K562 (cell line): ENCODE data around the gene MICAL2. TPM values are rescaled to one million over a fixed set of nuclear protein-coding genes. Genes with fewer than 3 reads are reported as not detected.
A peak's percentile ranks its signal among the peaks of the same experiment; 100 is the strongest.

Experiments used
- ATAC-seq: fragments of 200-7000 bp; cut with Tn5 transposase; 3 replicates; pipeline ENCODE4 v1.9.1; 2020; ENCODE audit warnings: moderate library complexity
- BruUV-seq: library from RNA; stranded (reverse); fragments of 400-500 nt; replicated peaks from 2 replicates; lab custom pipeline; 2021; lab: Mats Ljungman, UMichigan
- CTCF ChIA-PET: fragments of 300-600 bp; formaldehyde crosslinking; extraction: SDS; loops from one replicate; lab custom pipeline; 2021; ENCODE audit warnings: low intra/inter-chr PET ratio; lab: Yijun Ruan, JAX
- POLR2A ChIA-PET: fragments of 300-600, 350-650 bp; sonication (Branson Sonifier 250); formaldehyde crosslinking; extraction: SDS; loops from one replicate; lab custom pipeline; 2021; ENCODE audit warnings: antibody characterized with exemption, inconsistent platforms; lab: Yijun Ruan, JAX
- DNase-seq, 4 experiments: peaks; one replicate each; pipeline versions ENCODE4 v3.0.0 to v3.0.0-alpha.2; 2011 to 2018; ENCODE audit warnings: low spot score in 3 of 4, mixed read lengths in 3 of 4; ENCODE audit errors: extremely low read depth in 1 of 4
- FAIRE-seq: peaks from 2 replicates; lab custom pipeline; 2011; peaks lifted over from hg19 to GRCh38; lab: Jason Lieb, UNC
- H2AFZ ChIP-seq: 2 replicates; pipeline ENCODE4 v1.6.0; 2011; ENCODE audit warnings: low read depth, low read length, control low read depth, inconsistent platforms
- H3K27ac ChIP-seq: fragments of 200-600 bp; 3 replicates; pipeline ENCODE4 v1.8.0; 2011; ENCODE audit warnings: low read depth, mild to moderate bottlenecking, control low read depth, inconsistent platforms, low read length, moderate library complexity, mixed read lengths; ENCODE audit errors: extremely low read depth
- H3K27me3 ChIP-seq, 2 experiments: fragments of 300-600 bp in 1 of 2; 2 replicates in 1 of 2; 3 replicates in 1 of 2; pipeline versions ENCODE4 v1.6.0 to v1.8.0; 2011; ENCODE audit warnings: inconsistent platforms in 2 of 2, low read length in 2 of 2, mild to moderate bottlenecking in 1 of 2, mixed read lengths in 1 of 2, moderate library complexity in 1 of 2; ENCODE audit not compliant: control insufficient read depth in 2 of 2, insufficient read depth in 2 of 2
- H3K36me3 ChIP-seq: fragments of 300-600 bp; 3 replicates; pipeline ENCODE4 v1.8.0; 2011; ENCODE audit warnings: mild to moderate bottlenecking, low read length, inconsistent platforms; ENCODE audit not compliant: control insufficient read depth, insufficient read depth
- H3K4me1 ChIP-seq, 2 experiments: fragments of 200-600 bp in 1 of 2; replicated peaks in 1 of 2; 2 replicates in 1 of 2; 3 replicates in 1 of 2; pipeline versions ENCODE4 v1.5.1 to v1.8.0; 2011; ENCODE audit warnings: inconsistent platforms in 2 of 2, low read length in 2 of 2, mild to moderate bottlenecking in 1 of 2, mixed read lengths in 1 of 2, moderate library complexity in 1 of 2; ENCODE audit not compliant: control insufficient read depth in 2 of 2, insufficient read depth in 2 of 2
- H3K4me2 ChIP-seq: 2 replicates; pipeline ENCODE4 v1.6.1; 2011; ENCODE audit warnings: low read length, control low read depth, inconsistent platforms, mixed read lengths; ENCODE audit not compliant: insufficient read depth
- H3K4me3 ChIP-seq: fragments of 200-600 bp; sonication (generic), shearing (Covaris generic); 2 replicates; pipeline ENCODE4 v1.5.1; 2016; ENCODE audit warnings: control low read depth, inconsistent platforms
- H3K79me2 ChIP-seq: fragments of 200-600 bp; 3 replicates; pipeline ENCODE4 v1.8.0; 2011; ENCODE audit warnings: low read length, inconsistent platforms; ENCODE audit not compliant: control insufficient read depth, insufficient read depth
- H3K9ac ChIP-seq, 2 experiments: 2 replicates each; pipeline versions ENCODE4 v1.6.0 to v1.6.1; 2011; ENCODE audit warnings: low read depth in 2 of 2, low read length in 2 of 2, control low read depth in 1 of 2, inconsistent platforms in 1 of 2, mild to moderate bottlenecking in 1 of 2, mixed read lengths in 1 of 2; ENCODE audit not compliant: insufficient read depth in 1 of 2
- H3K9me1 ChIP-seq: one replicate; pipeline ENCODE4 v1.6.0; 2011; ENCODE audit warnings: inconsistent platforms, mild to moderate bottlenecking, low read length, moderate library complexity; ENCODE audit not compliant: control insufficient read depth, insufficient read depth
- H3K9me3 ChIP-seq: replicated peaks from 2 replicates; pipeline ENCODE4 v1.5.1; 2011; ENCODE audit warnings: low read depth, low read length, inconsistent platforms; ENCODE audit not compliant: control insufficient read depth, insufficient read depth
- H4K20me1 ChIP-seq: replicated peaks from 2 replicates; pipeline ENCODE4 v1.6.1; 2011; ENCODE audit warnings: low read length, inconsistent platforms, mixed read lengths; ENCODE audit not compliant: control insufficient read depth, insufficient read depth
- MEIS2 ChIP-seq: fragments of 450-650 bp; IDR thresholded peaks from 2 replicates; pipeline ENCODE4 v1.6.1; 2014; ENCODE audit warnings: mild to moderate bottlenecking; ENCODE audit not compliant: partially characterized antibody
- SP1 ChIP-seq: sonication (generic); formaldehyde crosslinking; IDR thresholded peaks from 2 replicates; pipeline ENCODE4 v1.8.1; 2022; ENCODE audit warnings: mild to moderate bottlenecking, missing genetic modification reagents
- WGBS: fragments of 100-300 bp; shearing (Covaris generic); methylation state at CpG from one replicate; pipeline ENCODE4 v1.1.6; 2016; ENCODE audit warnings: low coverage, mixed read lengths; ENCODE audit not compliant: insufficient coverage; ENCODE audit errors: missing lambda C conversion rate; 5-methylcytosine and 5-hydroxymethylcytosine counted together
- in situ Hi-C: fragments of 300-500 bp; cut with MboI; formaldehyde crosslinking; loops from 4 replicates; pipeline ENCODE4 v1.15.0; 2018; ENCODE audit warnings: inconsistent platforms, mixed read lengths
- intact Hi-C: fragments of 100-400 bp; cut with micrococcal nuclease; formaldehyde crosslinking; loops from 2 replicates; pipeline ENCODE4 v1.14.2; 2022
- polyA plus RNA-seq, 8 experiments: library from polyadenylated mRNA; depleted of rRNA in 4 of 8; stranded (reverse) in 5 of 8; unstranded in 3 of 8; fragments of >200 nt; fragmentation: Nextera tagmentation in 2 of 8; fragmentation: Illumina TruSeq in 1 of 8; extraction: Ambion mirVana in 2 of 8; extraction: Trizol in 1 of 8; gene quantifications; 2 replicates each; pipeline versions ENCODE4 v1.2.1 to v1.2.3, GENCODE V29; 2011 to 2014; ENCODE audit warnings: inconsistent platforms in 1 of 8, missing spikeins in 1 of 8
- total RNA-seq, 7 experiments: library from RNA; depleted of rRNA in 6 of 7; stranded (reverse); fragments of >200 nt in 6 of 7; fragmentation: Illumina TruSeq in 2 of 7; extraction: Trizol in 2 of 7; gene quantifications; 2 replicates each; pipeline versions ENCODE4 v1.2.1 to v1.2.3, GENCODE V29; 2011 to 2021; ENCODE audit warnings: low replicate concordance in 1 of 7
- TF ChIP-seq, protein P1 (sequence below), 2 experiments: IDR thresholded peaks in 1 of 2; conservative IDR thresholded peaks in 1 of 2; 2 replicates each; pipeline ENCODE4 v1.6.1; 2016; ENCODE audit warnings: low read depth in 2 of 2, mild to moderate bottlenecking in 1 of 2, missing compliant biosample characterization in 1 of 2, missing genetic modification characterization in 1 of 2, moderate library complexity in 1 of 2

MICAL2 gene
- total and polyA plus RNA-seq, 9 of the 15 experiments (the other 6 are each of a cell fraction or from before 2014, with no cell fraction given), result 4.7 to 64.2 (median 33.6) TPM

DNA sequence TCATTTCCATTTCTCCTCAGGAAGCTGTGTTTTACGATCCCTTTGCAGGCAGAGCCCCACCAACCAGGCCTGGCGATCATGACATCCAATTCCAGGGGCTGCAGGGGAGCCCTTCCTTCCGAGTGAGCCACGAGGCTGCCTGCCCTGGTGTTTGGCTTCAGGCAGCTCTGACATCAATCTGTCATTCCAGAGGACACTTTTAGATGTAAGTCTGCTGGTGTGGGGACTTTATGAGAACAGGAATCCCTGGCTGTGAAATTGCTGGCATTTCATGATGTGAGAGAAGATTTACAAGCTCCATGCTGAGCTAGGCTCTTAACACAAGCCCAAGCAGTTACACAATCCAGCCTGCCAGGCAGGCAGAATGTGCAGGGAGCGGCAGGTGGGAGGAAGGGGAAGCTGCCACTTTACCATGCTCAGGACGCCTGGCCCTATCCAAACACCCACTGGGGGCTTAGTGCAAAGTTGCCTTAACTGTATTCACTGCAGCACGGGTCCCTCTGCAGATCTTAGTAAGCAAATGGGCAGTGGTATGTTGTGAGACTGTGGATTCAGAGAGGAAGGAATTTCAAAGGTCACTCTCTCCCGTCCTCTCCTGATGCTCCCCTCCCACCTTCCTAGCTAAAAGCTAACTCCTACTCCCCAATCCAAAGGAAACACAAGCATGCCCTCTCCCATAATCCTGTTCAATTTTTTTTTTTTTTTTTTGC is 43.4 kb upstream of the MICAL2 start:
- intact Hi-C loops, result no loop called here
- POLR2A ChIA-PET, result interaction anchor here (0.7 to 1.4 kb wide), 8 partner anchors 9 to 349 kb away, joined by 3 to 5 read pairs (median 3); no protein-coding TSS in a partner anchor
- Histone ChIP-seq H3K27me3 (peaks cover 2 to 6% of the 10 kb centered on the region in 2 experiments; a peak in 2 of 5 replicates), H3K79me2 (no peaks in the 10 kb centered on the region), H4K20me1 (no peaks in the 10 kb centered on the region), H3K9me3 (no peaks in the 10 kb centered on the region), H3K27ac (no peak overlapping the region), H3K9me1 (no peaks in the 10 kb centered on the region), H2AFZ (no peak overlapping the region), H3K4me3 (no peak overlapping the region), H3K4me1 (peaks cover 0 to 5% of the 10 kb centered on the region in 2 experiments; a peak in 2 of 5 replicates), H3K36me3 (no peaks in the 10 kb centered on the region), H3K9ac (peak overlapping the region in 1 of 2 experiments; percentile 69; a peak in 1 of 4 replicates), H3K4me2 (no peak overlapping the region)
- BruUV-seq, result no TSS peak
- in situ Hi-C loops, result no loop called here
- FAIRE-seq, result no peak
- CTCF ChIA-PET, result interaction anchor here (0.7 kb wide), 1 partner anchor 1263 kb away, joined by 3 read pairs; no protein-coding TSS in a partner anchor
- DNase-seq, result no peak
- peak; percentile 20 for TF ChIP-seq MEIS2
- TF ChIP-seq, protein P1, sequence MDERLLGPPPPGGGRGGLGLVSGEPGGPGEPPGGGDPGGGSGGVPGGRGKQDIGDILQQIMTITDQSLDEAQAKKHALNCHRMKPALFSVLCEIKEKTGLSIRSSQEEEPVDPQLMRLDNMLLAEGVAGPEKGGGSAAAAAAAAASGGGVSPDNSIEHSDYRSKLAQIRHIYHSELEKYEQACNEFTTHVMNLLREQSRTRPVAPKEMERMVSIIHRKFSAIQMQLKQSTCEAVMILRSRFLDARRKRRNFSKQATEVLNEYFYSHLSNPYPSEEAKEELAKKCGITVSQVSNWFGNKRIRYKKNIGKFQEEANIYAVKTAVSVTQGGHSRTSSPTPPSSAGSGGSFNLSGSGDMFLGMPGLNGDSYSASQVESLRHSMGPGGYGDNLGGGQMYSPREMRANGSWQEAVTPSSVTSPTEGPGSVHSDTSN (CRISPR knock-in tag; IDR thresholded peaks at IDR 0.05; ENCODE audit: low read depth), result no peak
- TF ChIP-seq, protein P1 (tag; conservative IDR thresholded peaks at IDR 0.05; ENCODE audit: low read depth), result 0 out of 2 replicates have a peak, but pooled peaks have one; percentile 13
- no peak for TF ChIP-seq SP1 (CRISPR knock-in tag)
- 42% methylated on average over 8 of the region's 8 CpGs for WGBS
- no peak for ATAC-seq
